GM12878 (cell line): Measurements from ENCODE around the gene MBOAT7. TPM values are rescaled to one million over a fixed set of nuclear protein-coding genes. Genes with fewer than 3 reads are reported as not detected.

ENCODE experiments used
- ATAC-seq: fragments of 200-7000 bp; cut with Tn5 transposase; 3 replicates; pipeline ENCODE4 v1.9.1; 2020; ENCODE audit warnings: mild to moderate bottlenecking, moderate library complexity
- BruUV-seq: library from RNA; stranded (reverse); fragments of 400-500 nt; replicated peaks from 2 replicates; lab custom pipeline; 2021; lab: Mats Ljungman, UMichigan
- CTCF ChIA-PET: fragments of 300-600 bp; sonication (Branson Sonifier 250); formaldehyde crosslinking; extraction: SDS; loops from one replicate; lab custom pipeline; 2021; ENCODE audit warnings: inconsistent platforms; lab: Yijun Ruan, JAX
- POLR2A ChIA-PET: fragments of 350-600 bp; formaldehyde crosslinking; extraction: SDS; loops from one replicate; lab custom pipeline; 2021; ENCODE audit warnings: inconsistent platforms; lab: Charles Lee
- RAD21 ChIA-PET: fragments of 300-600 bp; sonication (Branson Sonifier 250); formaldehyde crosslinking; loops from one replicate; lab custom pipeline; 2023; ENCODE audit warnings: antibody characterized with exemption; ENCODE audit not compliant: unreplicated experiment; lab: Charles Lee
- SMC1A ChIA-PET: fragments of 300-600 bp; sonication (Branson Sonifier 250); formaldehyde crosslinking; loops from one replicate; lab custom pipeline; 2023; ENCODE audit not compliant: unreplicated experiment, uncharacterized antibody; lab: Charles Lee
- DNase-seq: peaks from one replicate; pipeline ENCODE4 v3.0.0-alpha.2; 2011; ENCODE audit warnings: low read depth, low spot score
- FAIRE-seq: peaks from 3 replicates; lab custom pipeline; 2011; peaks lifted over from hg19 to GRCh38; lab: Jason Lieb, UNC
- H2AFZ ChIP-seq: 2 replicates; pipeline ENCODE4 v1.6.0; 2011; ENCODE audit warnings: low read depth, low read length, control low read depth; ENCODE audit not compliant: control insufficient read depth
- H3K27ac ChIP-seq: 2 replicates; pipeline ENCODE4 v1.5.1; 2011; ENCODE audit warnings: control low read depth; ENCODE audit not compliant: control insufficient read depth, insufficient read depth
- H3K27me3 ChIP-seq, 2 experiments: replicated peaks in 1 of 2; 2 replicates each; pipeline versions ENCODE4 v1.6.0 to v1.6.1; 2011; ENCODE audit warnings: low read length in 1 of 2; ENCODE audit not compliant: control insufficient read depth in 2 of 2, insufficient read depth in 2 of 2
- H3K36me3 ChIP-seq, 2 experiments: 2 replicates each; pipeline ENCODE4 v1.5.1; 2011; ENCODE audit warnings: low read length in 1 of 2; ENCODE audit not compliant: control insufficient read depth in 2 of 2, insufficient read depth in 2 of 2
- H3K4me1 ChIP-seq: 2 replicates; pipeline ENCODE4 v1.6.1; 2011; ENCODE audit warnings: mild to moderate bottlenecking, low read length, moderate library complexity, mixed read lengths; ENCODE audit not compliant: control insufficient read depth, insufficient read depth
- H3K4me2 ChIP-seq: 2 replicates; pipeline ENCODE4 v1.6.0; 2011; ENCODE audit warnings: control low read depth; ENCODE audit not compliant: control insufficient read depth, insufficient read depth
- H3K4me3 ChIP-seq: fragments of 200-600 bp; sonication (generic); 2 replicates; pipeline ENCODE4 v1.5.1; 2016
- H3K79me2 ChIP-seq: 2 replicates; pipeline ENCODE4 v1.6.0; 2011; ENCODE audit warnings: low read length; ENCODE audit not compliant: control insufficient read depth, insufficient read depth
- H3K9ac ChIP-seq: 2 replicates; pipeline ENCODE4 v1.8.0; 2011; ENCODE audit warnings: low read length, control low read depth, mixed read lengths; ENCODE audit not compliant: control insufficient read depth, insufficient read depth
- H3K9me3 ChIP-seq: replicated peaks from 3 replicates; pipeline ENCODE4 v1.5.1; 2011; ENCODE audit warnings: mild to moderate bottlenecking, low read length; ENCODE audit not compliant: control insufficient read depth, insufficient read depth
- H4K20me1 ChIP-seq: 2 replicates; pipeline ENCODE4 v1.6.0; 2011; ENCODE audit not compliant: control insufficient read depth, insufficient read depth
- ATF3 ChIP-seq: IDR thresholded peaks from 2 replicates; pipeline ENCODE4 v1.6.1; 2011; ENCODE audit warnings: low read depth, mild to moderate bottlenecking, low read length, moderate library complexity, borderline replicate concordance; ENCODE audit errors: extremely low read depth
- BMI1 ChIP-seq: fragments of 450-650 bp; IDR thresholded peaks from 2 replicates; pipeline ENCODE4 v1.6.1; 2016; ENCODE audit warnings: mild to moderate bottlenecking, moderate library complexity, borderline replicate concordance
- CREM ChIP-seq: IDR thresholded peaks from 2 replicates; pipeline ENCODE4 v1.6.1; 2014; ENCODE audit warnings: antibody characterized with exemption, low read depth
- DPF2 ChIP-seq: fragments of 450-650 bp; IDR thresholded peaks from 2 replicates; pipeline ENCODE4 v1.6.1; 2017; ENCODE audit warnings: mild to moderate bottlenecking
- E2F4 ChIP-seq: IDR thresholded peaks from 2 replicates; pipeline ENCODE4 v1.6.1; 2012; ENCODE audit warnings: low read depth, low read length, improper control_type of control experiment
- EP300 ChIP-seq, 2 experiments: fragments of 150-350 bp in 1 of 2; IDR thresholded peaks; 2 replicates each; pipeline ENCODE4 v1.6.1; 2011 to 2012; ENCODE audit warnings: low read depth in 2 of 2, low read length in 2 of 2, borderline replicate concordance in 1 of 2, improper control_type of control experiment in 1 of 2, inconsistent platforms in 1 of 2; ENCODE audit not compliant: control insufficient read depth in 1 of 2
- IKZF2 ChIP-seq, 2 experiments: fragments of 450-650 bp; IDR thresholded peaks; 2 replicates each; pipeline ENCODE4 v1.6.1; 2017; ENCODE audit warnings: mild to moderate bottlenecking in 2 of 2, moderate library complexity in 2 of 2
- LARP7 ChIP-seq: fragments of 450-650 bp; IDR thresholded peaks from 2 replicates; pipeline ENCODE4 v1.6.1; 2017; ENCODE audit warnings: mild to moderate bottlenecking
- NRF1 ChIP-seq: conservative IDR thresholded peaks from 2 replicates; pipeline ENCODE4 v1.6.1; 2011; ENCODE audit warnings: mild to moderate bottlenecking, low read depth, low read length, improper control_type of control experiment
- POU2F2 ChIP-seq: IDR thresholded peaks from 3 replicates; pipeline ENCODE4 v1.6.1; 2011; ENCODE audit warnings: low read depth, mild to moderate bottlenecking, low read length, borderline replicate concordance
- RCOR1 ChIP-seq: conservative IDR thresholded peaks from 2 replicates; pipeline ENCODE4 v1.6.1; 2012; ENCODE audit warnings: low read depth, low read length, improper control_type of control experiment
- TARDBP ChIP-seq: IDR thresholded peaks from 2 replicates; pipeline ENCODE4 v1.6.1; 2016; ENCODE audit warnings: borderline replicate concordance
- WGBS: methylation state at CpG from one replicate; pipeline ENCODE4 v1.1.6; 2016; ENCODE audit warnings: low lambda C conversion rate; ENCODE audit not compliant: insufficient replicate concordance, insufficient coverage; ENCODE audit errors: missing lambda C conversion rate; 5-methylcytosine and 5-hydroxymethylcytosine counted together
- in situ Hi-C: fragments of 300-500 bp; cut with MboI; formaldehyde crosslinking; loops from 9 replicates; pipeline ENCODE4 v1.14.3; 2018; ENCODE audit warnings: mixed read lengths
- intact Hi-C: fragments of 100-400 bp; cut with micrococcal nuclease; formaldehyde crosslinking; loops from one replicate; pipeline ENCODE4 v1.14.2; 2022; ENCODE audit not compliant: unreplicated experiment
- polyA plus RNA-seq, 11 experiments: library from polyadenylated mRNA; depleted of rRNA in 4 of 11; unstranded in 6 of 11; stranded (reverse) in 5 of 11; fragments of >200 nt; fragmentation: Nextera tagmentation in 4 of 11; fragmentation: Illumina TruSeq in 1 of 11; extraction: Ambion mirVana in 4 of 11; extraction: Trizol in 1 of 11; gene quantifications; 1 replicate in 1 of 11; 2 replicates in 10 of 11; pipeline versions ENCODE4 v1.2.1 to v1.2.3, GENCODE V29; 2011 to 2016; ENCODE audit warnings: inconsistent platforms in 2 of 11, missing spikeins in 2 of 11, low read depth in 1 of 11
- total RNA-seq, 4 experiments: library from RNA; depleted of rRNA in 3 of 4; stranded (reverse); fragments of >200 nt in 3 of 4; fragmentation: Illumina TruSeq in 1 of 4; extraction: Trizol in 1 of 4; gene quantifications; 2 replicates each; pipeline versions ENCODE4 v1.2.1 to v1.2.3, GENCODE V29; 2013 to 2021

MBOAT7 gene
- total and polyA plus RNA-seq, 10 of the 15 experiments (the other 5 are each of a cell fraction or from before 2014, with no cell fraction given): 0.69 to 44.5 (median 21.7) TPM

GRCh38 chr19:54173359-54173699 is 16.1 kb downstream of the MBOAT7 start:
- Histone ChIP-seq H3K9me3 (no peaks in the 10 kb centered on the region), H4K20me1 (no peaks in the 10 kb centered on the region), H3K4me3 (no peak overlapping the region), H3K4me2 (no peak overlapping the region)
- no TSS peak for BruUV-seq
- FAIRE-seq: no peak
- in situ Hi-C loops: no loop called here
- 50% methylated on average over 13 of the region's 15 CpGs for WGBS
- TF ChIP-seq ATF3 (no peak), LARP7 (no peak), DPF2 (no peak), IKZF2 (IDR thresholded peaks at IDR 0.05) (no peak), RCOR1 (no peak), NRF1 (no peak), E2F4 (no peak), EP300 (IDR thresholded peaks at IDR 0.05; ENCODE audit: borderline replicate concordance in 1 of 2, control insufficient read depth in 1 of 2, low read depth in 2 of 2, low read length in 2 of 2) (no peak), CREM (no peak), TARDBP (no peak), BMI1 (no peak), POU2F2 (no peak)
- TF ChIP-seq, all 136 proteins: peak for 0
- Histone ChIP-seq H2AFZ (no peak overlapping the region), H3K9ac (no peak overlapping the region), H3K36me3 (no peaks in the 10 kb centered on the region), H3K27ac (no peak overlapping the region), H3K27me3 (no peaks in the 10 kb centered on the region), H3K79me2 (no peaks in the 10 kb centered on the region), H3K4me1 (no peaks in the 10 kb centered on the region)
- RAD21 ChIA-PET: no interaction called here
- intact Hi-C loops: no loop called here
- DNase-seq (no peak), ATAC-seq (no peak)
- POLR2A ChIA-PET: no interaction called here
- SMC1A ChIA-PET: interaction anchor here (1.3 kb wide), 1 partner anchor 217 kb away, joined by 4 read pairs; no protein-coding TSS in a partner anchor
- CTCF ChIA-PET: interaction anchor here (1.0 to 1.4 kb wide), 3 partner anchors 16 to 65 kb away, joined by 3 to 5 read pairs (median 4); partner anchors contain the start of genes CNOT3 and MBOAT7
